K562 (cell line): ENCODE measurements around the gene PRDM1. TPM values are rescaled to one million over a fixed set of nuclear protein-coding genes. Genes with fewer than 3 reads are reported as not detected.

Experiments used
- ATAC-seq: fragments of 200-7000 bp; cut with Tn5 transposase; 3 replicates; pipeline ENCODE4 v1.9.1; 2020; ENCODE audit warnings: moderate library complexity
- BruUV-seq: library from RNA; stranded (reverse); fragments of 400-500 nt; replicated peaks from 2 replicates; lab custom pipeline; 2021; lab: Mats Ljungman, UMichigan
- CTCF ChIA-PET: fragments of 300-600 bp; formaldehyde crosslinking; extraction: SDS; loops from one replicate; lab custom pipeline; 2021; ENCODE audit warnings: low intra/inter-chr PET ratio; lab: Yijun Ruan, JAX
- POLR2A ChIA-PET: fragments of 300-600, 350-650 bp; sonication (Branson Sonifier 250); formaldehyde crosslinking; extraction: SDS; loops from one replicate; lab custom pipeline; 2021; ENCODE audit warnings: antibody characterized with exemption, inconsistent platforms; lab: Yijun Ruan, JAX
- DNase-seq, 4 experiments: peaks; one replicate each; pipeline versions ENCODE4 v3.0.0 to v3.0.0-alpha.2; 2011 to 2018; ENCODE audit warnings: low spot score in 3 of 4, mixed read lengths in 3 of 4; ENCODE audit errors: extremely low read depth in 1 of 4
- FAIRE-seq: peaks from 2 replicates; lab custom pipeline; 2011; peaks lifted over from hg19 to GRCh38; lab: Jason Lieb, UNC
- H2AFZ ChIP-seq: 2 replicates; pipeline ENCODE4 v1.6.0; 2011; ENCODE audit warnings: low read depth, low read length, control low read depth, inconsistent platforms
- H3K27ac ChIP-seq: fragments of 200-600 bp; 3 replicates; pipeline ENCODE4 v1.8.0; 2011; ENCODE audit warnings: low read depth, mild to moderate bottlenecking, control low read depth, inconsistent platforms, low read length, moderate library complexity, mixed read lengths; ENCODE audit errors: extremely low read depth
- H3K27me3 ChIP-seq, 2 experiments: fragments of 300-600 bp in 1 of 2; 2 replicates in 1 of 2; 3 replicates in 1 of 2; pipeline versions ENCODE4 v1.6.0 to v1.8.0; 2011; ENCODE audit warnings: inconsistent platforms in 2 of 2, low read length in 2 of 2, mild to moderate bottlenecking in 1 of 2, mixed read lengths in 1 of 2, moderate library complexity in 1 of 2; ENCODE audit not compliant: control insufficient read depth in 2 of 2, insufficient read depth in 2 of 2
- H3K36me3 ChIP-seq: fragments of 300-600 bp; 3 replicates; pipeline ENCODE4 v1.8.0; 2011; ENCODE audit warnings: mild to moderate bottlenecking, low read length, inconsistent platforms; ENCODE audit not compliant: control insufficient read depth, insufficient read depth
- H3K4me1 ChIP-seq, 2 experiments: fragments of 200-600 bp in 1 of 2; replicated peaks in 1 of 2; 2 replicates in 1 of 2; 3 replicates in 1 of 2; pipeline versions ENCODE4 v1.5.1 to v1.8.0; 2011; ENCODE audit warnings: inconsistent platforms in 2 of 2, low read length in 2 of 2, mild to moderate bottlenecking in 1 of 2, mixed read lengths in 1 of 2, moderate library complexity in 1 of 2; ENCODE audit not compliant: control insufficient read depth in 2 of 2, insufficient read depth in 2 of 2
- H3K4me2 ChIP-seq: 2 replicates; pipeline ENCODE4 v1.6.1; 2011; ENCODE audit warnings: low read length, control low read depth, inconsistent platforms, mixed read lengths; ENCODE audit not compliant: insufficient read depth
- H3K4me3 ChIP-seq: fragments of 200-600 bp; sonication (generic), shearing (Covaris generic); 2 replicates; pipeline ENCODE4 v1.5.1; 2016; ENCODE audit warnings: control low read depth, inconsistent platforms
- H3K79me2 ChIP-seq: fragments of 200-600 bp; 3 replicates; pipeline ENCODE4 v1.8.0; 2011; ENCODE audit warnings: low read length, inconsistent platforms; ENCODE audit not compliant: control insufficient read depth, insufficient read depth
- H3K9ac ChIP-seq, 2 experiments: 2 replicates each; pipeline versions ENCODE4 v1.6.0 to v1.6.1; 2011; ENCODE audit warnings: low read depth in 2 of 2, low read length in 2 of 2, control low read depth in 1 of 2, inconsistent platforms in 1 of 2, mild to moderate bottlenecking in 1 of 2, mixed read lengths in 1 of 2; ENCODE audit not compliant: insufficient read depth in 1 of 2
- H3K9me1 ChIP-seq: one replicate; pipeline ENCODE4 v1.6.0; 2011; ENCODE audit warnings: inconsistent platforms, mild to moderate bottlenecking, low read length, moderate library complexity; ENCODE audit not compliant: control insufficient read depth, insufficient read depth
- H3K9me3 ChIP-seq: replicated peaks from 2 replicates; pipeline ENCODE4 v1.5.1; 2011; ENCODE audit warnings: low read depth, low read length, inconsistent platforms; ENCODE audit not compliant: control insufficient read depth, insufficient read depth
- H4K20me1 ChIP-seq: replicated peaks from 2 replicates; pipeline ENCODE4 v1.6.1; 2011; ENCODE audit warnings: low read length, inconsistent platforms, mixed read lengths; ENCODE audit not compliant: control insufficient read depth, insufficient read depth
- ARNT ChIP-seq, 2 experiments: fragments of 450-650 bp; IDR thresholded peaks; 2 replicates each; pipeline ENCODE4 v1.6.1; 2016; ENCODE audit warnings: mild to moderate bottlenecking in 1 of 2
- CEBPB ChIP-seq: fragments of 450-650 bp; IDR thresholded peaks from 2 replicates; pipeline ENCODE4 v1.6.1; 2016; ENCODE audit warnings: missing genetic modification characterization, missing compliant biosample characterization
- CEBPG ChIP-seq, 3 experiments: fragments of 200-800 bp in 1 of 3; sonication (Bioruptor generic) in 1 of 3; sonication (generic) in 1 of 3; formaldehyde crosslinking in 1 of 3; IDR thresholded peaks in 2 of 3; conservative IDR thresholded peaks in 1 of 3; 2 replicates each; pipeline versions ENCODE4 v1.6.1 to v1.8.0; 2016 to 2022; ENCODE audit warnings: missing compliant biosample characterization in 2 of 3, missing genetic modification characterization in 2 of 3, mild to moderate bottlenecking in 1 of 3, missing genetic modification reagents in 1 of 3
- NRF1 ChIP-seq, 2 experiments: fragments of 450-650 bp; IDR thresholded peaks in 1 of 2; conservative IDR thresholded peaks in 1 of 2; 2 replicates each; pipeline ENCODE4 v1.6.1; 2014; ENCODE audit warnings: mild to moderate bottlenecking in 2 of 2
- SPI1 ChIP-seq: IDR thresholded peaks from 2 replicates; pipeline ENCODE4 v1.6.1; 2011; ENCODE audit warnings: low read depth, low read length, control low read depth, borderline replicate concordance
- TCF3 ChIP-seq: sonication (generic); formaldehyde crosslinking; IDR thresholded peaks from 2 replicates; pipeline ENCODE4 v1.4.0; 2020; ENCODE audit warnings: mild to moderate bottlenecking, missing genetic modification reagents
- ZNF507 ChIP-seq: conservative IDR thresholded peaks from 2 replicates; pipeline ENCODE4 v1.6.1; 2017; ENCODE audit warnings: missing genetic modification characterization, missing compliant biosample characterization
- ZNF583 ChIP-seq: fragments of 250-450 bp; sonication (Bioruptor Pico); IDR thresholded peaks from 2 replicates; pipeline ENCODE4 v1.4.0; 2020
- ZNF77 ChIP-seq: fragments of 250-450 bp; sonication (Bioruptor Pico); IDR thresholded peaks from 2 replicates; pipeline ENCODE4 v1.5.0; 2020
- WGBS: fragments of 100-300 bp; shearing (Covaris generic); methylation state at CpG from one replicate; pipeline ENCODE4 v1.1.6; 2016; ENCODE audit warnings: low coverage, mixed read lengths; ENCODE audit not compliant: insufficient coverage; ENCODE audit errors: missing lambda C conversion rate; 5-methylcytosine and 5-hydroxymethylcytosine counted together
- in situ Hi-C: fragments of 300-500 bp; cut with MboI; formaldehyde crosslinking; loops from 4 replicates; pipeline ENCODE4 v1.15.0; 2018; ENCODE audit warnings: inconsistent platforms, mixed read lengths
- intact Hi-C: fragments of 100-400 bp; cut with micrococcal nuclease; formaldehyde crosslinking; loops from 2 replicates; pipeline ENCODE4 v1.14.2; 2022
- polyA plus RNA-seq, 8 experiments: library from polyadenylated mRNA; depleted of rRNA in 4 of 8; stranded (reverse) in 5 of 8; unstranded in 3 of 8; fragments of >200 nt; fragmentation: Nextera tagmentation in 2 of 8; fragmentation: Illumina TruSeq in 1 of 8; extraction: Ambion mirVana in 2 of 8; extraction: Trizol in 1 of 8; gene quantifications; 2 replicates each; pipeline versions ENCODE4 v1.2.1 to v1.2.3, GENCODE V29; 2011 to 2014; ENCODE audit warnings: inconsistent platforms in 1 of 8, missing spikeins in 1 of 8
- total RNA-seq, 7 experiments: library from RNA; depleted of rRNA in 6 of 7; stranded (reverse); fragments of >200 nt in 6 of 7; fragmentation: Illumina TruSeq in 2 of 7; extraction: Trizol in 2 of 7; gene quantifications; 2 replicates each; pipeline versions ENCODE4 v1.2.1 to v1.2.3, GENCODE V29; 2011 to 2021; ENCODE audit warnings: low replicate concordance in 1 of 7

PRDM1 gene
- total and polyA plus RNA-seq, 9 of the 15 experiments (the other 6 are each of a cell fraction or from before 2014, with no cell fraction given) = 0.09 to 0.89 (median 0.27) TPM

DNA sequence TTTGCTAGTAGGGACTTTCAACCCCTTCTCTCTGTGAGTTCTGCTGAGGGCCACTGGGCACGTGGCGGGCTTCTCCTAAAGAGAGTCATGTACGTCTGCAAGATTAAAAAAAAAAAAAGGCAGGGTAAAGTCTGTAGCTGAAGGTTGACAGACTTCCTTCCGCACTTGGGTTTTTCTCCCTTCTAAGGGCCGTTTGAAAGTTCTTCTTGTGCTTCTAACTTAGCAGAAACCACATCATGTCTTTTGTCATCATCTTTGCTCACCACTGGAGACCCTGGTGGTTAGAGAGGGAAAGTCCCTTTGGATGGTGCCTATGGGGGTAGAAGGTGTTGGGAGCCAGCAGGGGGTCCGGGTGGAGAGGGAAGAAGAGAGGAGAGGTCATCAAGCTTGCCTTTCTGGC lies 31.4 kb downstream of the PRDM1 start:
- intact Hi-C loops = no loop called here
- WGBS = 25% methylated on average over 3 of the region's 6 CpGs
- DNase-seq (no peak), FAIRE-seq (no peak), ATAC-seq (peak; percentile 33; the same call in 1 of the 3 replicates)
- no peak overlapping the region for H2AFZ ChIP-seq
- no peaks in the 10 kb centered on the region; a peak in 2 of 5 replicates for H3K4me1 ChIP-seq
- ChIA-PET POLR2A (no interaction called here), CTCF (no interaction called here)
- H3K27me3 ChIP-seq = no peaks in the 10 kb centered on the region
- no peaks in the 10 kb centered on the region for H4K20me1 ChIP-seq
- H3K9me3 ChIP-seq = no peaks in the 10 kb centered on the region
- H3K4me3 ChIP-seq = no peak overlapping the region
- no peaks in the 10 kb centered on the region for H3K36me3 ChIP-seq
- in situ Hi-C loops = no loop called here
- BruUV-seq = no TSS peak
- no peak overlapping the region for H3K4me2 ChIP-seq
- no peaks in the 10 kb centered on the region for H3K9me1 ChIP-seq
- H3K79me2 ChIP-seq = no peaks in the 10 kb centered on the region
- TF ChIP-seq ZNF507 (tag) = no peak
- no peak for TF ChIP-seq ARNT (IDR thresholded peaks at IDR 0.05)
- TF ChIP-seq ZNF77 (CRISPR knock-in tag) = no peak
- TF ChIP-seq NRF1 (conservative IDR thresholded peaks at IDR 0.05 in 1 of 2, IDR thresholded peaks at IDR 0.05 in 1 of 2) = no peak
- no peak for TF ChIP-seq TCF3 (CRISPR knock-in tag)
- no peak overlapping the region for H3K27ac ChIP-seq
- H3K9ac ChIP-seq = no peak overlapping the region

DNA sequence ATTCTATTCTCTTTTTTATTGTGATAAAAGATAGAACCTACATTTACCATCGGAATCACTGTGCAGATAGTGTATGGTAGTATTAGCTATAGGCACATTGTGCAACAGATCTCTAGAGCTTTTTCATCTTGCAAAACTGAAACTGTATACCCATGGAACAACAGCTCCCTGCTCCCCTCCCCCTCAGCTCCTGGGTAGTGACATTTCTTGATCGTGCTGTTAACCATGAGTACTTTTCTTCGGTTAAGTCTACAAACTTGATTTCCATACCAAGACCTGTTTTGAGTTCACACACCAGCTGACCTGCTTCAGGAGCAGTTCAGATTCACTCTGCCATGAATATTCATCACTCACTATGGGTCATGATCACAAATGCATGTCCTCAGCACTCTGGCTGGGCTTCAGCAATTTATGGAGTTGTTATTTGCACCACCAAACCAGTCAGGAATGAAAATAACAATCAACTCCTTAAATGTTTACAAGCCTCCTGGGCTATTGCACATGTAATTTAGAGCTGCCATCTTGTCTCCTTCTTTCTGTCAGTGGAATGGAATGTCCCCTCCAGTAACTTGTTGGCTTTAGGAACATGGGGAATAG lies 32.8 kb downstream of the PRDM1 start:
- Histone ChIP-seq H3K36me3 (no peaks in the 10 kb centered on the region), H3K9me3 (no peaks in the 10 kb centered on the region), H3K9ac (no peak overlapping the region), H3K4me2 (no peak overlapping the region), H3K9me1 (no peaks in the 10 kb centered on the region), H3K4me3 (no peak overlapping the region), H3K79me2 (no peaks in the 10 kb centered on the region), H3K4me1 (no peaks in the 10 kb centered on the region; a peak in 1 of 5 replicates), H3K27me3 (no peaks in the 10 kb centered on the region), H2AFZ (peak overlapping the region; percentile 29; the same call in 1 of the 2 replicates), H3K27ac (no peak overlapping the region), H4K20me1 (no peaks in the 10 kb centered on the region)
- in situ Hi-C loops = no loop called here
- no peak for TF ChIP-seq SPI1
- TF ChIP-seq ZNF583 (CRISPR knock-in tag) = peak; percentile 91; the same call in 1 of the 2 replicates
- peak; percentile 50 for TF ChIP-seq CEBPB (tag)
- no peak for TF ChIP-seq CEBPG (CRISPR knock-in tag; IDR thresholded peaks at IDR 0.05)
- 0 out of 4 replicates have a peak, but pooled peaks of 1 of the 2 experiments have one; percentile 17 for TF ChIP-seq CEBPG (tag; conservative IDR thresholded peaks at IDR 0.05 in 1 of 2, IDR thresholded peaks at IDR 0.05 in 1 of 2)
- DNase-seq (no peak), FAIRE-seq (no peak), ATAC-seq (no peak)
- ChIA-PET CTCF (no interaction called here), POLR2A (interaction anchor here (0.7 to 1.1 kb wide), 2 partner anchors 67 to 219 kb away, joined by 3 to 4 read pairs; no protein-coding TSS in a partner anchor)
- BruUV-seq = no TSS peak
- 28% methylated on average over 3 of the region's 3 CpGs for WGBS
- intact Hi-C loops = no loop called here
